ENCODE results near the gene RPGR.

RPGR gene

GRCh38 chrX:38276089-38276488 is 51.2 kb downstream of the RPGR start:
- in situ Hi-C loops (cut with HindIII; ENCODE audit: low pct_unique_long_range_greater_than_20kb, low sequenced_read_pairs), result no loop called here
- DNase-seq (ENCODE audit: low read depth in 1 of 2, low spot score in 1 of 2), result no peak
- TF ChIP-seq JUND (IDR thresholded peaks at IDR 0.05; ENCODE audit: low read depth), result no peak

- no peak for DNase-seq (ENCODE audit: low read depth in 1 of 2, low spot score in 1 of 2)
- no peak for TF ChIP-seq JUND (IDR thresholded peaks at IDR 0.05; ENCODE audit: low read depth)
- in situ Hi-C loops (cut with HindIII; ENCODE audit: low pct_unique_long_range_greater_than_20kb, low sequenced_read_pairs), result no loop called here
These were observed 51.7 kb downstream of the RPGR start for GRCh38 chrX:38275615-38276014.

- no peak for TF ChIP-seq JUND (IDR thresholded peaks at IDR 0.05; ENCODE audit: low read depth)
- in situ Hi-C loops (cut with HindIII; ENCODE audit: low pct_unique_long_range_greater_than_20kb, low sequenced_read_pairs), result no loop called here
- DNase-seq (ENCODE audit: low read depth in 1 of 2, low spot score in 1 of 2), result no peak
These were observed 53.9 kb downstream of the RPGR start for GRCh38 chrX:38273453-38273852.

DNA sequence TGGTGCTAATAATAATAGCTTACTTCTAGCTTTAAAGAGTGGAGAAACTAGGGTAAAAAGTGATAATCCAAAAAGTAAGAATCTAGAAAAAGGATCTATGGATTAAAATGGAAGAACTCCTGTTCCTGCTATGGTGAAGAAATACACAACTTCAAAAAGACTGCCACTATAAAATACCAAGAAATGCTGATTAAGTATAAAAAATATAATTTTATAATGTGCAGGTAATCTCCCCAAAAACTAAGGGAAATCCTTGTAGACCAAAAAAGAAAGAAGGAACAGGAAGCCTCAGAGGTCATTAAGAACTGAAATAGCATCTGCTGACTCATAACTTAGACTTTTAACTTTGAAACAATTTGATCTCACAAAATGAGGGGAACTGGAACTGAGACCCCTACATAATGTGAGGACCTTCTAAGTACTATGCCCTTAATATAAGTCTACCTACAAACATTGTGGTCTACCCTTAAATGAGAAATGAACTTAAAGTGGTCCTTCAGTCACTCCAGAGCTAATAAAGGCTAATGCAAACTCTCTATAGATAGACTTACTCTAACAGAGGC is 56.1 kb downstream of the RPGR start:
- no peak for DNase-seq (ENCODE audit: low read depth in 1 of 2, low spot score in 1 of 2)
- no peak for TF ChIP-seq JUND (IDR thresholded peaks at IDR 0.05; ENCODE audit: low read depth)
- in situ Hi-C loops (cut with HindIII; ENCODE audit: low pct_unique_long_range_greater_than_20kb, low sequenced_read_pairs), result no loop called here

- in situ Hi-C loops (cut with HindIII; ENCODE audit: low pct_unique_long_range_greater_than_20kb, low sequenced_read_pairs), result no loop called here
- no peak for DNase-seq (ENCODE audit: low read depth in 1 of 2, low spot score in 1 of 2)
- TF ChIP-seq JUND (IDR thresholded peaks at IDR 0.05; ENCODE audit: low read depth), result no peak
These were observed 59.3 kb downstream of the RPGR start for GRCh38 chrX:38268011-38268410.

- in situ Hi-C loops (cut with HindIII; ENCODE audit: low pct_unique_long_range_greater_than_20kb, low sequenced_read_pairs), result no loop called here
- TF ChIP-seq JUND (IDR thresholded peaks at IDR 0.05; ENCODE audit: low read depth), result no peak
- DNase-seq (ENCODE audit: low read depth in 1 of 2, low spot score in 1 of 2), result no peak
These were observed 64.3 kb downstream of the RPGR start for GRCh38 chrX:38262715-38263620.

DNA sequence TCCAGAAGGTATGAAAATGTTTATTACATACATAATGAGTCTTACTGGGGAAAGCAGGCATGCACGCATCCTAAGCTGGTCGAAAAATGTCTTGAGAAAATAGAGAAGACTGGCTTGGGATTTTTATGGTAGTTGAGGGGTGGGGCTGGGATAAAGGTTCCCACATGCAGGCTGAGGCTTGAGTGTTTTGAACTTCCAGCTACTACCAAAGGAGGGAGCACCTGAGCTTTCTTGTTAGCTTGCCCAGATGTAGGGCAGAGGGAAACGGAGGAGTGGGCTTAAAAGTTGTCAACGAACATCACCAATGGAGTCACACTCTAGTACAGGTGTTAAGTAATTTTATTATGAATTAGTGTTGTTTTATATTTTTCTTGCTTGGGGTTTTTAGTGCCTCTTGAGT is 67.1 kb downstream of the RPGR start:
- DNase-seq (ENCODE audit: low read depth in 1 of 2, low spot score in 1 of 2), result peak; percentile 16 to 53
- no peak for TF ChIP-seq JUND (IDR thresholded peaks at IDR 0.05; ENCODE audit: low read depth)
- in situ Hi-C loops (cut with HindIII; ENCODE audit: low pct_unique_long_range_greater_than_20kb, low sequenced_read_pairs), result no loop called here

GRCh38 chrX:38256019-38256418 is 71.3 kb downstream of the RPGR start:
- in situ Hi-C loops (cut with HindIII; ENCODE audit: low pct_unique_long_range_greater_than_20kb, low sequenced_read_pairs), result no loop called here
- TF ChIP-seq JUND (IDR thresholded peaks at IDR 0.05; ENCODE audit: low read depth), result no peak
- no peak for DNase-seq (ENCODE audit: low read depth in 1 of 2, low spot score in 1 of 2)

- DNase-seq (ENCODE audit: low read depth in 1 of 2, low spot score in 1 of 2), result no peak
- no peak for TF ChIP-seq JUND (IDR thresholded peaks at IDR 0.05; ENCODE audit: low read depth)
- in situ Hi-C loops (cut with HindIII; ENCODE audit: low pct_unique_long_range_greater_than_20kb, low sequenced_read_pairs), result no loop called here
These were observed 77.3 kb downstream of the RPGR start for GRCh38 chrX:38249965-38250364.

GRCh38 chrX:38247051-38247450 is 80.3 kb downstream of the RPGR start:
- TF ChIP-seq JUND (IDR thresholded peaks at IDR 0.05; ENCODE audit: low read depth), result no peak
- DNase-seq (ENCODE audit: low read depth in 1 of 2, low spot score in 1 of 2), result no peak
- in situ Hi-C loops (cut with HindIII; ENCODE audit: low pct_unique_long_range_greater_than_20kb, low sequenced_read_pairs), result no loop called here

DNA sequence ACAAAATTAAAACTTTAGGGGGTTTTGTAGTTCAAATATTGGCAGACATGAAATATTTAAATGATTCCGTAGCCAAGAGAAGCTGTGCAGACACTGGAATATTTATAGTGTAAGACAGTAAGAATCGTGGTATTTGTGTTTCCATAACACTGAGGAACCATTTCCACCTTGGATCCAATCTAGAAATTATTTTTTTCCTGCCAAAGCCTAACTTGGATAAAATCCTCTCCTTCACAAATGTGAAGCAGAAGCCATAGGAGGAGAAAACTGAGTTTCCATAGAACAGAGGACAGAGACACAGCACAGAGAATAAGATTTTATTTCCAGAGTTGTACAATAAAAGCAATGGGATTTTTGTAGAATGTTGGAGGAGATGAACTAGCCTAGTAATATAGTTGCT is 86.8 kb downstream of the RPGR start:
- in situ Hi-C loops (cut with HindIII; ENCODE audit: low pct_unique_long_range_greater_than_20kb, low sequenced_read_pairs), result no loop called here
- TF ChIP-seq JUND (IDR thresholded peaks at IDR 0.05; ENCODE audit: low read depth), result no peak
- DNase-seq (ENCODE audit: low read depth in 1 of 2, low spot score in 1 of 2), result no peak

DNA sequence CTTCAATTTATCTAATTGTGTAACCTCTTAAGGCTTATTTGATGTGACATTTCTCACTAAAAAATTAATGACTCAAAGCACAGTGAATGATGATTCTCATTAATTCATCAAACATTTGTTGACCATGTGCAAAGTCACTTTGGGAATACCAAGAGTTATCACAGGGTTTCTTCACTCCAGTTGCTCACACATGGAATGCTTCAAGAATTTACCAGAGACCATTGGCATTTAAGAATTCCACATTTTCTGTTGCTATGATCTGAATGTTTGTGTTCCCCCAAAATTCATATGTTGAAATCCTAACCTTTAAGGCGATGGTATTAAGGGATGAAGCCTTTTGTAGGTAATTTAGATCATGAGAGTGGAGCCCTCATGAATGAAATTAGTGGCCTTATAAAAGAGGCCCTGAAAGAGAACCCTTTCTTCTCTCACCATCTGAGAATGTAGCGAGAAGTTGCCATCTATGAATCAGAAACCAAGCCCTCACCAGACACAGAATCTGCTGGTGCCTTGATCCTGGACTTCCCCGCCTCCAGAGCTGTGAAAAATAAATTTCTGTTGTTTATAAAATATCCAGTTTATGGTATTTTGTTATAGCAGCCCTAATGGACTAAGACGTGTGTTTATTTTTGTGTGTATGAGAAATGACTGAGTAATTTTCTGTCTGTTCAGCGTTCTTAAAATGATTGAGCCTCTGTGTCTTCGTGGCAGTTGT is 90.3 kb downstream of the RPGR start:
- DNase-seq (ENCODE audit: low read depth in 1 of 2, low spot score in 1 of 2), result no peak
- in situ Hi-C loops (cut with HindIII; ENCODE audit: low pct_unique_long_range_greater_than_20kb, low sequenced_read_pairs), result no loop called here
- TF ChIP-seq JUND (IDR thresholded peaks at IDR 0.05; ENCODE audit: low read depth), result no peak

Data from T47D (cell line).